ENCODE results near the gene SUPT7L.

SUPT7L gene

DNA sequence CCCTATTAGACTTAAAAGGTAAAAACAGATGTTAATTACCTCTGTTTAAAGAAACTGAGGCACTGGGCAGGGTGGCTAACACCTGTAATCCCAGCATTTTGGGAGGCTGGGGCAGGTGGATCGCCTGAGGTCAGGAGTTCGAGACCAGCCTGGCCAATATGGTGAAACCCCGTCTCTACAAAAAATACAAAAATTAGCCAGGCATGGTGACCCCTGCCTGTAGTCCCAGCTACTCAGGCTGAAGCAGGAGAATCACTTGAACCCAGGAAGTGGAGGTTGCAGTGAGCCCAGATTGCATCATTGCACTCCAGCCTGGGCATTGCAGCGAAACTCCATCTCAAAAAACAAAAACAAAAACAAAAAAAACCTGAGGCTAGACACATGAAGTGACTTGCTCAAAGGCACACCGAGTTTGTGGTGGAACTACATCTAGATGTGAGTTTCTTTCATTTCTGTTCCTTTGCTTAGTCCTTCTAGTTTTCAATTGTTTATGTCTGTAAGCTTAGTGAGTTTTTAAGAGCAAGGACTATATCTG lies 41.0 kb upstream of the SUPT7L start:
- POLR2A ChIA-PET: interaction anchor here (0.5 kb wide), 1 partner anchor 449 kb away, joined by 4 read pairs; no protein-coding TSS in a partner anchor

DNA sequence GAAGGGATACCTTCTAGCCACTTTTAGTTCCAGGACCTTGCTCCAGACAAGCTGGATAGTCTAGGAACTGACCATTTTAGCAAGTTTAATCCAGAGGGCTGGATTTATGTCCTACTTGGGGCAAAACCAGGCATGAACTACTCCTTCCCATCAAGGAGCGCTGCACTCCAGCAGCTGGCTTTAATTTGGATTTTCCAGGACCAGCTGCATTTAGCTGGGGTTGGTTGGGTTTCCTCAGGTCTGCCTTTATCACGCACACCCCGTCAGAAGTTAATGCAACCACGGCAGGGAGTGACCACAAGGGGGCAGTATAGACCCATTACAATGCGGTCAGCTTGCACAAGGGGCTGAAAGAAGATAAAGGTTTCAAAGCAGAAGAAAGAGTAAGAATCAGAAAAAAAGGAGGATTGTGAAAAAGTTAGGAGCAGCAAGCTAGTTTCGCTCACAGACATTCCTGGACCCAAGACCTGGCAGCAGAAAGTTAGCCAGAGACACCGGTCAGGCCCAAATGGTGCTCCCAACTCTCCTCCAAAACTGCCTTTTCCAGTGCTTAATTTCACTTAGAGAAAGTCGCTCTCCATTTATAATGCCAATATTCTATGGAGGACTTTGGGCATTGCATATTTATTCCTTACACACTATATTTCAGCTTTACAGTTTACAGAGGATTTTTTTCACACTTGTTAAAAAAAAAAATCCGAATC lies 40.4 kb upstream of the SUPT7L start:
- ChIA-PET POLR2A (interaction anchor here (0.5 kb wide), 1 partner anchor 449 kb away, joined by 4 read pairs; no protein-coding TSS in a partner anchor), CTCF (interaction anchor here (0.5 to 5.8 kb wide), 39 partner anchors 9 to 889 kb away, joined by 3 to 66 read pairs (median 3); no protein-coding TSS in a partner anchor)
- no peak for TF ChIP-seq ZNF169 (tag by site-specific recombination; IDR thresholded peaks at IDR 0.05)
- TF ChIP-seq ZFP37 (tag by site-specific recombination; IDR thresholded peaks at IDR 0.05): no peak
- peak; percentile 56 for TF ChIP-seq ZBTB17 (tag by site-specific recombination; IDR thresholded peaks at IDR 0.05)
- TF ChIP-seq ZNF223 (tag by site-specific recombination; IDR thresholded peaks at IDR 0.05): no peak
- TF ChIP-seq ZNF366 (tag by site-specific recombination; conservative IDR thresholded peaks at IDR 0.05): peak; percentile 68; the same call in 1 of the 2 replicates
- peak; percentile 91 for TF ChIP-seq ZNF654 (tag by site-specific recombination; IDR thresholded peaks at IDR 0.05; ENCODE audit: low read depth)
- TF ChIP-seq KLF8 (tag by site-specific recombination; IDR thresholded peaks at IDR 0.05): 0 out of 2 replicates have a peak, but pooled peaks have one; percentile 13
- TF ChIP-seq PRDM1 (tag by site-specific recombination; IDR thresholded peaks at IDR 0.05): peak; percentile 88
- TF ChIP-seq, protein P1, sequence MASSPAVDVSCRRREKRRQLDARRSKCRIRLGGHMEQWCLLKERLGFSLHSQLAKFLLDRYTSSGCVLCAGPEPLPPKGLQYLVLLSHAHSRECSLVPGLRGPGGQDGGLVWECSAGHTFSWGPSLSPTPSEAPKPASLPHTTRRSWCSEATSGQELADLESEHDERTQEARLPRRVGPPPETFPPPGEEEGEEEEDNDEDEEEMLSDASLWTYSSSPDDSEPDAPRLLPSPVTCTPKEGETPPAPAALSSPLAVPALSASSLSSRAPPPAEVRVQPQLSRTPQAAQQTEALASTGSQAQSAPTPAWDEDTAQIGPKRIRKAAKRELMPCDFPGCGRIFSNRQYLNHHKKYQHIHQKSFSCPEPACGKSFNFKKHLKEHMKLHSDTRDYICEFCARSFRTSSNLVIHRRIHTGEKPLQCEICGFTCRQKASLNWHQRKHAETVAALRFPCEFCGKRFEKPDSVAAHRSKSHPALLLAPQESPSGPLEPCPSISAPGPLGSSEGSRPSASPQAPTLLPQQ (tag by site-specific recombination; IDR thresholded peaks at IDR 0.05): 0 out of 2 replicates have a peak, but pooled peaks have one; percentile 18
- no peak for TF ChIP-seq ZNF121 (tag by site-specific recombination; IDR thresholded peaks at IDR 0.05)
- TF ChIP-seq ZNF274 (IDR thresholded peaks at IDR 0.05; ENCODE audit: low read length): no peak
- no peak for TF ChIP-seq ZNF274 (tag by site-specific recombination; IDR thresholded peaks at IDR 0.05; ENCODE audit: borderline replicate concordance)
- TF ChIP-seq, protein P2, sequence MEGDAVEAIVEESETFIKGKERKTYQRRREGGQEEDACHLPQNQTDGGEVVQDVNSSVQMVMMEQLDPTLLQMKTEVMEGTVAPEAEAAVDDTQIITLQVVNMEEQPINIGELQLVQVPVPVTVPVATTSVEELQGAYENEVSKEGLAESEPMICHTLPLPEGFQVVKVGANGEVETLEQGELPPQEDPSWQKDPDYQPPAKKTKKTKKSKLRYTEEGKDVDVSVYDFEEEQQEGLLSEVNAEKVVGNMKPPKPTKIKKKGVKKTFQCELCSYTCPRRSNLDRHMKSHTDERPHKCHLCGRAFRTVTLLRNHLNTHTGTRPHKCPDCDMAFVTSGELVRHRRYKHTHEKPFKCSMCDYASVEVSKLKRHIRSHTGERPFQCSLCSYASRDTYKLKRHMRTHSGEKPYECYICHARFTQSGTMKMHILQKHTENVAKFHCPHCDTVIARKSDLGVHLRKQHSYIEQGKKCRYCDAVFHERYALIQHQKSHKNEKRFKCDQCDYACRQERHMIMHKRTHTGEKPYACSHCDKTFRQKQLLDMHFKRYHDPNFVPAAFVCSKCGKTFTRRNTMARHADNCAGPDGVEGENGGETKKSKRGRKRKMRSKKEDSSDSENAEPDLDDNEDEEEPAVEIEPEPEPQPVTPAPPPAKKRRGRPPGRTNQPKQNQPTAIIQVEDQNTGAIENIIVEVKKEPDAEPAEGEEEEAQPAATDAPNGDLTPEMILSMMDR (tag by site-specific recombination; IDR thresholded peaks at IDR 0.05): peak; percentile 72
- TF ChIP-seq ZNF2 (tag by site-specific recombination; IDR thresholded peaks at IDR 0.05): peak; percentile 24; the same call in 1 of the 2 replicates
- no peak for TF ChIP-seq ZNF837 (tag by site-specific recombination; IDR thresholded peaks at IDR 0.05)
- TF ChIP-seq ZNF558 (tag by site-specific recombination; IDR thresholded peaks at IDR 0.05): no peak
- TF ChIP-seq, protein P3, sequence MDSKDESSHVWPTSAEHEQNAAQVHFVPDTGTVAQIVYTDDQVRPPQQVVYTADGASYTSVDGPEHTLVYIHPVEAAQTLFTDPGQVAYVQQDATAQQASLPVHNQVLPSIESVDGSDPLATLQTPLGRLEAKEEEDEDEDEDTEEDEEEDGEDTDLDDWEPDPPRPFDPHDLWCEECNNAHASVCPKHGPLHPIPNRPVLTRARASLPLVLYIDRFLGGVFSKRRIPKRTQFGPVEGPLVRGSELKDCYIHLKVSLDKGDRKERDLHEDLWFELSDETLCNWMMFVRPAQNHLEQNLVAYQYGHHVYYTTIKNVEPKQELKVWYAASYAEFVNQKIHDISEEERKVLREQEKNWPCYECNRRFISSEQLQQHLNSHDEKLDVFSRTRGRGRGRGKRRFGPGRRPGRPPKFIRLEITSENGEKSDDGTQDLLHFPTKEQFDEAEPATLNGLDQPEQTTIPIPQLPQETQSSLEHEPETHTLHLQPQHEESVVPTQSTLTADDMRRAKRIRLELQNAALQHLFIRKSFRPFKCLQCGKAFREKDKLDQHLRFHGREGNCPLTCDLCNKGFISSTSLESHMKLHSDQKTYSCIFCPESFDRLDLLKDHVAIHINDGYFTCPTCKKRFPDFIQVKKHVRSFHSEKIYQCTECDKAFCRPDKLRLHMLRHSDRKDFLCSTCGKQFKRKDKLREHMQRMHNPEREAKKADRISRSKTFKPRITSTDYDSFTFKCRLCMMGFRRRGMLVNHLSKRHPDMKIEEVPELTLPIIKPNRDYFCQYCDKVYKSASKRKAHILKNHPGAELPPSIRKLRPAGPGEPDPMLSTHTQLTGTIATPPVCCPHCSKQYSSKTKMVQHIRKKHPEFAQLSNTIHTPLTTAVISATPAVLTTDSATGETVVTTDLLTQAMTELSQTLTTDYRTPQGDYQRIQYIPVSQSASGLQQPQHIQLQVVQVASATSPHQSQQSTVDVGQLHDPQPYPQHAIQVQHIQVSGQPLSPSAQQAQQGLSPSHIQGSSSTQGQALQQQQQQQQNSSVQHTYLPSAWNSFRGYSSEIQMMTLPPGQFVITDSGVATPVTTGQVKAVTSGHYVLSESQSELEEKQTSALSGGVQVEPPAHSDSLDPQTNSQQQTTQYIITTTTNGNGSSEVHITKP (tag by site-specific recombination; IDR thresholded peaks at IDR 0.05): peak; percentile 21; the same call in 1 of the 2 replicates
- 0 out of 2 replicates have a peak, but pooled peaks have one; percentile 17 for TF ChIP-seq ZEB2 (tag by site-specific recombination; IDR thresholded peaks at IDR 0.05)
- TF ChIP-seq ZBTB8A (tag by site-specific recombination; IDR thresholded peaks at IDR 0.05): 0 out of 2 replicates have a peak, but pooled peaks have one; percentile 18
- TF ChIP-seq KLF1 (tag by site-specific recombination; IDR thresholded peaks at IDR 0.05): no peak
- TF ChIP-seq ZSCAN30 (tag by site-specific recombination; IDR thresholded peaks at IDR 0.05): peak; percentile 14; the same call in 1 of the 2 replicates
- TF ChIP-seq, protein P4, sequence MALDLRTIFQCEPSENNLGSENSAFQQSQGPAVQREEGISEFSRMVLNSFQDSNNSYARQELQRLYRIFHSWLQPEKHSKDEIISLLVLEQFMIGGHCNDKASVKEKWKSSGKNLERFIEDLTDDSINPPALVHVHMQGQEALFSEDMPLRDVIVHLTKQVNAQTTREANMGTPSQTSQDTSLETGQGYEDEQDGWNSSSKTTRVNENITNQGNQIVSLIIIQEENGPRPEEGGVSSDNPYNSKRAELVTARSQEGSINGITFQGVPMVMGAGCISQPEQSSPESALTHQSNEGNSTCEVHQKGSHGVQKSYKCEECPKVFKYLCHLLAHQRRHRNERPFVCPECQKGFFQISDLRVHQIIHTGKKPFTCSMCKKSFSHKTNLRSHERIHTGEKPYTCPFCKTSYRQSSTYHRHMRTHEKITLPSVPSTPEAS (tag by site-specific recombination; IDR thresholded peaks at IDR 0.05): 0 out of 2 replicates have a peak, but pooled peaks have one; percentile 26

More for the DNA sequence above, 41.0 kb upstream of the SUPT7L start:
- Histone ChIP-seq H3K4me3 (ENCODE audit: low read depth, low read length) (no peak overlapping the region), H3K9me3 (ENCODE audit: control insufficient read depth, insufficient read depth, low read depth, low read length) (no peaks in the 10 kb centered on the region), H3K4me1 (ENCODE audit: control insufficient read depth, insufficient read depth, low read length) (peaks cover 6% of the 10 kb centered on the region), H3K27ac (ENCODE audit: extremely low read depth, low read depth, low read length) (no peak overlapping the region), H3K36me3 (ENCODE audit: control insufficient read depth in 2 of 2, insufficient read depth in 1 of 2, low read length in 2 of 2) (no peaks in the 10 kb centered on the region)
- no peak for TF ChIP-seq ZNF184 (tag by site-specific recombination; IDR thresholded peaks at IDR 0.05)
- TF ChIP-seq ZNF76 (tag by site-specific recombination; IDR thresholded peaks at IDR 0.05; ENCODE audit: borderline replicate concordance, low read depth): no peak
- TF ChIP-seq ZNF16 (tag by site-specific recombination; IDR thresholded peaks at IDR 0.05; ENCODE audit: low read depth): no peak
- TF ChIP-seq IKZF3 (tag by site-specific recombination; IDR thresholded peaks at IDR 0.05): no peak
- TF ChIP-seq ZBTB17 (tag by site-specific recombination; IDR thresholded peaks at IDR 0.05): peak; percentile 49; the same call in 1 of the 2 replicates
- no peak for TF ChIP-seq ZSCAN16 (tag by site-specific recombination; IDR thresholded peaks at IDR 0.05)
- CTCF ChIA-PET: interaction anchor here (0.5 to 5.8 kb wide), 35 partner anchors 9 to 888 kb away, joined by 3 to 66 read pairs (median 4); no protein-coding TSS in a partner anchor

More for the DNA sequence above, 40.4 kb upstream of the SUPT7L start:
- Histone ChIP-seq H3K27ac (ENCODE audit: extremely low read depth, low read depth, low read length) (no peak overlapping the region), H3K4me3 (ENCODE audit: low read depth, low read length) (no peak overlapping the region), H3K9me3 (ENCODE audit: control insufficient read depth, insufficient read depth, low read depth, low read length) (no peaks in the 10 kb centered on the region), H3K36me3 (ENCODE audit: control insufficient read depth in 2 of 2, insufficient read depth in 1 of 2, low read length in 2 of 2) (no peaks in the 10 kb centered on the region), H3K4me1 (ENCODE audit: control insufficient read depth, insufficient read depth, low read length) (peaks cover 6% of the 10 kb centered on the region)

Data from HEK293 (cell line).